Measurements from ENCODE around the gene TMX2. TPM values are rescaled to one million over a fixed set of nuclear protein-coding genes. Genes with fewer than 3 reads are reported as not detected.
"Not testable (repeated sequence)": the region's sequence is repeated elsewhere in the genome, so short reads cannot be mapped to it uniquely, and the experiment has no call there.

TMX2 gene
- total and polyA plus RNA-seq, 10 of the 15 experiments (the other 5 are each of a cell fraction or from before 2014, with no cell fraction given), result 64.3 to 134 (median 91.6) TPM

DNA sequence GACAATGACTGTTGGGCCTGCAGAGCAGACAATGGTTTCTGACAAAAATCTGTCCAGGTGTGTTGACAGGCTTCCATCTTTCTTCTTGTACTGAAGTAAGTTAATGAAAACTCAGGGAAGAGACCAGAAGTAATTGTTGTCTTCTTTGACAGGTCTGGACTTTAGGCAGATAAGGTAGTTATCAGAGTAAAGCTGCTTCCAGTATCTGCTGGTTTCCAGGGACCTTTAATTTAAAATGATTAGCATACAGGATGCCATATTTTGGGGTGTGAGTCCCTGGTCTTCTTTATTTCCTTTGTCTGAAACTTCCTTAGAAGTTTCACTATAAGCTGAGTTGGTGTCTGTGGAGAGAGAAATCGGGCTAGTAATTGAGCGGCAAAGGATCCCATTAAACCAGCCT is 1.4 kb downstream of the TMX2 start:
- Histone ChIP-seq H3K27me3 (replicated peaks in 1 of 2; ENCODE audit: control insufficient read depth in 2 of 2, insufficient read depth in 2 of 2, low read length in 1 of 2) (no peaks in the 10 kb centered on the region), H2AFZ (ENCODE audit: control insufficient read depth, low read depth, low read length) (no peak overlapping the region), H3K9me3 (replicated peaks; ENCODE audit: control insufficient read depth, insufficient read depth, low read length) (no peaks in the 10 kb centered on the region), H3K4me1 (ENCODE audit: control insufficient read depth, insufficient read depth, low read length) (peaks cover 4% of the 10 kb centered on the region), H3K27ac (ENCODE audit: control insufficient read depth, insufficient read depth) (no peak overlapping the region), H3K36me3 (ENCODE audit: control insufficient read depth in 2 of 2, insufficient read depth in 2 of 2, low read length in 1 of 2) (peaks cover 0 to 5% of the 10 kb centered on the region in 2 experiments; a peak in 1 of 4 replicates), H3K79me2 (ENCODE audit: control insufficient read depth, insufficient read depth, low read length) (peaks cover 53% of the 10 kb centered on the region), H4K20me1 (ENCODE audit: control insufficient read depth, insufficient read depth) (no peaks in the 10 kb centered on the region), H3K9ac (ENCODE audit: control insufficient read depth, insufficient read depth, low read length) (peak overlapping the region; percentile 91; the same call in 1 of the 2 replicates), H3K4me3 (peak overlapping the region; percentile 97), H3K4me2 (ENCODE audit: control insufficient read depth, insufficient read depth) (peak overlapping the region; percentile 87)
- ATAC-seq, result no peak
- intact Hi-C loops (cut with micrococcal nuclease; ENCODE audit: unreplicated experiment) (loop anchor here (5.0 kb wide), 1 partner anchor 147 kb away; the partner anchor contains the start of gene UBE2L6), in situ Hi-C loops (cut with MboI) (no loop called here)
- ChIA-PET RAD21 (ENCODE audit: unreplicated experiment) (interaction anchor here (0.7 to 4.0 kb wide), 7 partner anchors 19 to 314 kb away, joined by 3 to 25 read pairs (median 3); no protein-coding TSS in a partner anchor), CTCF (interaction anchor here (0.7 to 3.0 kb wide), 10 partner anchors 16 to 220 kb away, joined by 3 to 28 read pairs (median 5); partner anchors contain the start of gene UBE2L6), SMC1A (ENCODE audit: uncharacterized antibody, unreplicated experiment) (interaction anchor here (0.7 to 3.6 kb wide), 11 partner anchors 9 to 87 kb away, joined by 3 to 27 read pairs (median 4); partner anchors contain the start of genes CTNND1 and SELENOH), POLR2A (interaction anchor here (0.5 to 1.9 kb wide), 4 partner anchors 20 to 87 kb away, joined by 3 to 8 read pairs (median 6); partner anchors contain the start of gene SELENOH)
- BruUV-seq (replicated peaks), result no TSS peak
- no peak for DNase-seq (ENCODE audit: low read depth, low spot score)
- no peak for FAIRE-seq
- WGBS (ENCODE audit: insufficient coverage, insufficient replicate concordance, low lambda C conversion rate, missing lambda C conversion rate), result 74% methylated on average over 2 of the region's 2 CpGs
- TF ChIP-seq NFXL1 (IDR thresholded peaks at IDR 0.05; ENCODE audit: borderline replicate concordance) (no peak), MEF2A (IDR thresholded peaks at IDR 0.05; ENCODE audit: insufficient read depth, low read depth, low read length) (no peak), SPI1 (IDR thresholded peaks at IDR 0.05; ENCODE audit: borderline replicate concordance, insufficient read depth, low read depth, low read length) (no peak), CREB1 (IDR thresholded peaks at IDR 0.05; ENCODE audit: low read depth) (no peak), ZNF687 (IDR thresholded peaks at IDR 0.05) (no peak), ZNF622 (IDR thresholded peaks at IDR 0.05) (no peak)
- TF ChIP-seq, protein P1, sequence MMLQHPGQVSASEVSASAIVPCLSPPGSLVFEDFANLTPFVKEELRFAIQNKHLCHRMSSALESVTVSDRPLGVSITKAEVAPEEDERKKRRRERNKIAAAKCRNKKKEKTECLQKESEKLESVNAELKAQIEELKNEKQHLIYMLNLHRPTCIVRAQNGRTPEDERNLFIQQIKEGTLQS (IDR thresholded peaks at IDR 0.05; ENCODE audit: borderline replicate concordance, extremely low read depth, low read depth, low read length), result no peak

GRCh38 chr11:57716726-57717125 is 4.3 kb downstream of the TMX2 start:
- H3K36me3 ChIP-seq (ENCODE audit: control insufficient read depth in 2 of 2, insufficient read depth in 2 of 2, low read length in 1 of 2); H3K9ac ChIP-seq (ENCODE audit: control insufficient read depth, insufficient read depth, low read length); ATAC-seq; H3K4me2 ChIP-seq (ENCODE audit: control insufficient read depth, insufficient read depth); H3K27me3 ChIP-seq (replicated peaks in 1 of 2; ENCODE audit: control insufficient read depth in 2 of 2, insufficient read depth in 2 of 2, low read length in 1 of 2); in situ Hi-C loops (cut with MboI); RAD21 ChIA-PET (ENCODE audit: unreplicated experiment); BruUV-seq (replicated peaks); H3K4me3 ChIP-seq; POLR2A ChIA-PET; H2AFZ ChIP-seq (ENCODE audit: control insufficient read depth, low read depth, low read length); DNase-seq (ENCODE audit: low read depth, low spot score); SMC1A ChIA-PET (ENCODE audit: uncharacterized antibody, unreplicated experiment); FAIRE-seq; H3K27ac ChIP-seq (ENCODE audit: control insufficient read depth, insufficient read depth); H3K9me3 ChIP-seq (replicated peaks; ENCODE audit: control insufficient read depth, insufficient read depth, low read length); CTCF ChIA-PET; H4K20me1 ChIP-seq (ENCODE audit: control insufficient read depth, insufficient read depth); H3K4me1 ChIP-seq (ENCODE audit: control insufficient read depth, insufficient read depth, low read length); intact Hi-C loops (cut with micrococcal nuclease; ENCODE audit: unreplicated experiment): not testable (repeated sequence)
- peaks cover 47% of the 10 kb centered on the region for H3K79me2 ChIP-seq (ENCODE audit: control insufficient read depth, insufficient read depth, low read length)
- 99% methylated on average over 12 of the region's 34 CpGs for WGBS (ENCODE audit: insufficient coverage, insufficient replicate concordance, low lambda C conversion rate, missing lambda C conversion rate)
